ENCODE results near the gene C22orf42. TPM values are rescaled to one million over a fixed set of nuclear protein-coding genes. Genes with fewer than 3 reads are reported as not detected.

The C22orf42 gene
- total RNA-seq, 1 donor from 2014 or later = not detected

DNA sequence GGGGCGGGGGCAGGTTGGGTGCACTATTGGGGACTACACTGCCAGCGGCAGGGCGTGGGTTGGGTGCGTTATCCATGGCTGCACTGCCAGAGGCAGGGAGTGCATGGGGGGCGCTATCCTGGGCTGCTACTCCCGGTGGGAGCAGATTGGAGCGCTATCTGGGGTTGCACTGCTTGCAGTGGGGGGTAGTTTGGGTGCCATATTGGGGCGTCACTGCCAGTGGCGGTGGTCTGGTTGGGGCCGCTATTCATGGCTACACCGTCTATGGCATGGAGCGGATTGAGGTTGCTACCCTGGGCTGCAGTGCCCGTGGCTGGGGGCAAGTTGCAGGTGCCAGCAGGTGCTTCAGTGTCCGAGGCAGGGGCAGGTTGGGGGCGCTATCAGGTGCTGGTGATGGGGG lies 36.2 kb downstream of the C22orf42 start:
- Mint-ChIP-seq H3K9me3 (ENCODE audit: unreplicated experiment) (no peaks in the 10 kb centered on the region), H3K4me1 (ENCODE audit: low read depth, unreplicated experiment) (no peaks in the 10 kb centered on the region), H3K4me3 (ENCODE audit: unreplicated experiment) (no peak overlapping the region), H3K36me3 (ENCODE audit: low read depth, unreplicated experiment) (no peaks in the 10 kb centered on the region), H3K27ac (ENCODE audit: unreplicated experiment) (no peak overlapping the region), H3K27me3 (ENCODE audit: low read depth, unreplicated experiment) (peaks cover 26% of the 10 kb centered on the region)
- TF ChIP-seq, protein P1, sequence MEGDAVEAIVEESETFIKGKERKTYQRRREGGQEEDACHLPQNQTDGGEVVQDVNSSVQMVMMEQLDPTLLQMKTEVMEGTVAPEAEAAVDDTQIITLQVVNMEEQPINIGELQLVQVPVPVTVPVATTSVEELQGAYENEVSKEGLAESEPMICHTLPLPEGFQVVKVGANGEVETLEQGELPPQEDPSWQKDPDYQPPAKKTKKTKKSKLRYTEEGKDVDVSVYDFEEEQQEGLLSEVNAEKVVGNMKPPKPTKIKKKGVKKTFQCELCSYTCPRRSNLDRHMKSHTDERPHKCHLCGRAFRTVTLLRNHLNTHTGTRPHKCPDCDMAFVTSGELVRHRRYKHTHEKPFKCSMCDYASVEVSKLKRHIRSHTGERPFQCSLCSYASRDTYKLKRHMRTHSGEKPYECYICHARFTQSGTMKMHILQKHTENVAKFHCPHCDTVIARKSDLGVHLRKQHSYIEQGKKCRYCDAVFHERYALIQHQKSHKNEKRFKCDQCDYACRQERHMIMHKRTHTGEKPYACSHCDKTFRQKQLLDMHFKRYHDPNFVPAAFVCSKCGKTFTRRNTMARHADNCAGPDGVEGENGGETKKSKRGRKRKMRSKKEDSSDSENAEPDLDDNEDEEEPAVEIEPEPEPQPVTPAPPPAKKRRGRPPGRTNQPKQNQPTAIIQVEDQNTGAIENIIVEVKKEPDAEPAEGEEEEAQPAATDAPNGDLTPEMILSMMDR (IDR thresholded peaks at IDR 0.05; ENCODE audit: insufficient read depth, low read depth, low read length) = no peak
- no peak for TF ChIP-seq EZH2 (IDR thresholded peaks at IDR 0.05; ENCODE audit: insufficient read depth, low read length)
- no peaks in the 10 kb centered on the region for H3K4me1 ChIP-seq (ENCODE audit: insufficient read depth, low read length)
- H3K4me3 ChIP-seq (ENCODE audit: insufficient read depth, low read depth, low read length) = no peak overlapping the region
- H3K79me2 ChIP-seq (ENCODE audit: insufficient read depth, low read length) = no peaks in the 10 kb centered on the region
- H4K20me1 ChIP-seq (ENCODE audit: insufficient read depth, low read length) = no peaks in the 10 kb centered on the region
- H3K4me2 ChIP-seq (ENCODE audit: low read length) = no peak overlapping the region
- FAIRE-seq = no peak
- H2AFZ ChIP-seq (ENCODE audit: low read depth, low read length) = no peak overlapping the region
- no peaks in the 10 kb centered on the region for H3K9me3 ChIP-seq (ENCODE audit: insufficient read depth, low read depth, low read length)
- no peaks in the 10 kb centered on the region for H3K27me3 ChIP-seq (ENCODE audit: insufficient read depth, low read length)
- no peaks in the 10 kb centered on the region for H3K36me3 ChIP-seq (ENCODE audit: insufficient read depth, low read length)
- H3K9ac ChIP-seq (ENCODE audit: low read length) = no peak overlapping the region
- no peak overlapping the region for H3K27ac ChIP-seq (ENCODE audit: low read depth, low read length)
- DNase-seq (ENCODE audit: low read depth) = no peak

DNA sequence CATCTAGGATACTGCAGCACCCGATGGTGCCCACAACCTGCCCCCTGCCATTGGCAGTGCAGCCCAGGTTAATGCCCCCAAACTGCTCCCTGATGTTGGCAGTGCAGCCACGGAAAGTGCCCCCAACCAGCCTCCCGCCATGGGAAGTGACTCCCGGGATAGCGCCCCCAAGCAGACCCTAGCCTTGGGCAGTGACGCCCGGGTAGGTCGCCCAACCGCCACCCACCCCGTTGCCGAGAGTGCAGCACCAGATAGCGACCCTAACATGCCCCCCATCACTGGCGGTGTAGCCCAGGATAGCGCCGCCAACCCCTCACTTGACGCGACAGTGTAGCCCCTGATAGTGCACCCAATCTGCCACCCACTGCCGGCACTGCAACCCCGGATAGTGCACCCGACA lies 38.5 kb downstream of the C22orf42 start:
- Histone ChIP-seq H3K4me2 (ENCODE audit: low read length) (no peak overlapping the region), H3K4me3 (ENCODE audit: insufficient read depth, low read depth, low read length) (no peak overlapping the region), H2AFZ (ENCODE audit: low read depth, low read length) (no peak overlapping the region), H3K9ac (ENCODE audit: low read length) (no peak overlapping the region), H3K27me3 (ENCODE audit: insufficient read depth, low read length) (peaks cover 2% of the 10 kb centered on the region), H3K4me1 (ENCODE audit: insufficient read depth, low read length) (no peaks in the 10 kb centered on the region), H3K9me3 (ENCODE audit: insufficient read depth, low read depth, low read length) (no peaks in the 10 kb centered on the region), H3K27ac (ENCODE audit: low read depth, low read length) (no peak overlapping the region), H3K79me2 (ENCODE audit: insufficient read depth, low read length) (no peaks in the 10 kb centered on the region), H3K36me3 (ENCODE audit: insufficient read depth, low read length) (no peaks in the 10 kb centered on the region), H4K20me1 (ENCODE audit: insufficient read depth, low read length) (no peaks in the 10 kb centered on the region)
- Mint-ChIP-seq H3K36me3 (ENCODE audit: low read depth, unreplicated experiment) (no peaks in the 10 kb centered on the region), H3K4me3 (ENCODE audit: unreplicated experiment) (no peak overlapping the region), H3K9me3 (ENCODE audit: unreplicated experiment) (no peaks in the 10 kb centered on the region), H3K4me1 (ENCODE audit: low read depth, unreplicated experiment) (no peaks in the 10 kb centered on the region), H3K27ac (ENCODE audit: unreplicated experiment) (no peak overlapping the region), H3K27me3 (ENCODE audit: low read depth, unreplicated experiment) (peaks cover 38% of the 10 kb centered on the region)
- FAIRE-seq (no peak), DNase-seq (ENCODE audit: low read depth) (no peak)
- TF ChIP-seq EZH2 (IDR thresholded peaks at IDR 0.05; ENCODE audit: insufficient read depth, low read length) = no peak
- TF ChIP-seq, protein P1 (IDR thresholded peaks at IDR 0.05; ENCODE audit: insufficient read depth, low read depth, low read length) = no peak

DNA sequence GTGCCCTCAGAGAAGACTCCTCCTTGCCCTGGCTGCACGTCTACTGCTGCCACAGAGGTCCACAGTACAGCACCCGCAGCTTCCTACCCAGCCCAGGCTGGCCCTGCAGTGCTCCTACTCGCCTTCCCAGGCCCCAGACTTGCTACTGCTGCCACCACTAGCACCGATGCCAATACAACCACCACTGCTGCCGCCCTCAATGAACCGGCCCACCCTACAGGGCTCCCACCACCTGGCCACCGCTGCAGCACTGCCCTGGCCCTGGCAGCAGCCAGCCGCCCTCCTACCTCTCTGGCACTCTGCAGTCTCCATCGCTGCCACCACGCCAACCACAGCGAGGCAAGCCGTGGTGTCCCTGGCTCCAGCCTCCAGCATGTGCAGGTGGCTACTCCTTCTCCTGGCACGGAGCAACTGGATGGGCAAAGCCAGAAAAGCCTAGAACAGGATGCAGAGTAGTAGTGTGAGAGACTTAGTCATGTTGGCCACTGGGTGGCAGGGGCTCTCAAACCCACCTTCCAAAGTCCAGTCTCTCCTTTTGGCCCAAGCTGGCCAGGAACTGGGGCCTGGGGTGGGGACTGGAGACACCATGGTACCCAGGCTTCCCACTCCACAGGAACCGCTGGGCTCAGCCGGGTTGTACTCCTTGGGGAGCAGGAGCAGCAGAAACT lies 39.4 kb downstream of the C22orf42 start:
- no peaks in the 10 kb centered on the region for H3K36me3 Mint-ChIP-seq (ENCODE audit: low read depth, unreplicated experiment)
- no peak overlapping the region for H3K9ac ChIP-seq (ENCODE audit: low read length)
- no peaks in the 10 kb centered on the region for H3K36me3 ChIP-seq (ENCODE audit: insufficient read depth, low read length)
- peaks cover 2% of the 10 kb centered on the region for H3K27me3 ChIP-seq (ENCODE audit: insufficient read depth, low read length)
- no peak overlapping the region for H3K27ac Mint-ChIP-seq (ENCODE audit: unreplicated experiment)
- H3K9me3 ChIP-seq (ENCODE audit: insufficient read depth, low read depth, low read length) = no peaks in the 10 kb centered on the region
- H3K4me1 Mint-ChIP-seq (ENCODE audit: low read depth, unreplicated experiment) = no peaks in the 10 kb centered on the region
- no peak overlapping the region for H3K4me2 ChIP-seq (ENCODE audit: low read length)
- no peaks in the 10 kb centered on the region for H3K79me2 ChIP-seq (ENCODE audit: insufficient read depth, low read length)
- DNase-seq (ENCODE audit: low read depth) = no peak
- H2AFZ ChIP-seq (ENCODE audit: low read depth, low read length) = no peak overlapping the region
- TF ChIP-seq, protein P1 (IDR thresholded peaks at IDR 0.05; ENCODE audit: insufficient read depth, low read depth, low read length) = no peak
- no peak for TF ChIP-seq EZH2 (IDR thresholded peaks at IDR 0.05; ENCODE audit: insufficient read depth, low read length)
- no peak overlapping the region for H3K4me3 ChIP-seq (ENCODE audit: insufficient read depth, low read depth, low read length)
- H3K27ac ChIP-seq (ENCODE audit: low read depth, low read length) = no peak overlapping the region
- H3K27me3 Mint-ChIP-seq (ENCODE audit: low read depth, unreplicated experiment) = peaks cover 42% of the 10 kb centered on the region
- no peak for FAIRE-seq
- H3K4me1 ChIP-seq (ENCODE audit: insufficient read depth, low read length) = no peaks in the 10 kb centered on the region
- no peaks in the 10 kb centered on the region for H3K9me3 Mint-ChIP-seq (ENCODE audit: unreplicated experiment)
- no peak overlapping the region for H3K4me3 Mint-ChIP-seq (ENCODE audit: unreplicated experiment)
- no peaks in the 10 kb centered on the region for H4K20me1 ChIP-seq (ENCODE audit: insufficient read depth, low read length)

All from astrocyte (in vitro differentiated cells and primary cell).